Liver (tissue), 3 donors: ENCODE results near the gene ABCB1.

Source experiments
- EGR1 ChIP-seq, 2 donors: IDR thresholded peaks; 2 replicates each; pipeline ENCODE4 v1.6.1; 2016 to 2018; ENCODE audit warnings: antibody characterized with exemption in 2 of 2, low read depth in 2 of 2
- FOXA1 ChIP-seq: IDR thresholded peaks from 2 replicates; pipeline ENCODE4 v1.6.1; 2016; ENCODE audit warnings: antibody characterized with exemption
- FOXA2 ChIP-seq: IDR thresholded peaks from 2 replicates; pipeline ENCODE4 v1.6.1; 2016; ENCODE audit warnings: antibody characterized with exemption
- GABPA ChIP-seq, 2 donors: IDR thresholded peaks in 1 of 2; conservative IDR thresholded peaks in 1 of 2; 2 replicates each; pipeline ENCODE4 v1.6.1; 2016; ENCODE audit warnings: antibody characterized with exemption in 2 of 2, mild to moderate bottlenecking in 1 of 2, moderate library complexity in 1 of 2
- HNF4A ChIP-seq, 2 donors: conservative IDR thresholded peaks; 2 replicates each; pipeline ENCODE4 v1.6.1; 2016; ENCODE audit warnings: antibody characterized with exemption in 2 of 2, mild to moderate bottlenecking in 2 of 2
- JUND ChIP-seq, 2 donors: IDR thresholded peaks; 2 replicates each; pipeline ENCODE4 v1.6.1; 2016; ENCODE audit warnings: antibody characterized with exemption in 2 of 2
- MAX ChIP-seq: IDR thresholded peaks from 2 replicates; pipeline ENCODE4 v1.6.1; 2016; ENCODE audit warnings: antibody characterized with exemption
- RAD21 ChIP-seq, 2 donors: IDR thresholded peaks; 2 replicates each; pipeline ENCODE4 v1.6.1; 2016; ENCODE audit warnings: antibody characterized with exemption in 2 of 2, mild to moderate bottlenecking in 2 of 2
- RXRA ChIP-seq, 2 donors: IDR thresholded peaks; 2 replicates each; pipeline ENCODE4 v1.6.1; 2017 to 2018; ENCODE audit warnings: antibody characterized with exemption in 2 of 2, mild to moderate bottlenecking in 1 of 2
- SP1 ChIP-seq: IDR thresholded peaks from 2 replicates; pipeline ENCODE4 v1.6.1; 2018; ENCODE audit warnings: antibody characterized with exemption, mild to moderate bottlenecking
- TAF1 ChIP-seq: conservative IDR thresholded peaks from 2 replicates; pipeline ENCODE4 v1.6.1; 2016; ENCODE audit warnings: antibody characterized with exemption, mild to moderate bottlenecking
- YY1 ChIP-seq: IDR thresholded peaks from 2 replicates; pipeline ENCODE4 v1.6.1; 2016; ENCODE audit warnings: antibody characterized with exemption, mild to moderate bottlenecking
- TF ChIP-seq, protein P1 (sequence below): fragments of 150-350 bp; IDR thresholded peaks from 2 replicates; pipeline ENCODE4 v1.5.1; 2017; ENCODE audit warnings: improper control_type of control experiment, low read depth, low read length; ENCODE audit not compliant: missing input control
- TF ChIP-seq, protein P2 (sequence below): IDR thresholded peaks from 2 replicates; pipeline ENCODE4 v1.6.1; 2016; ENCODE audit warnings: antibody characterized with exemption, mild to moderate bottlenecking
- donor health status: healthy.
- donor health status: healthy.

DNA sequence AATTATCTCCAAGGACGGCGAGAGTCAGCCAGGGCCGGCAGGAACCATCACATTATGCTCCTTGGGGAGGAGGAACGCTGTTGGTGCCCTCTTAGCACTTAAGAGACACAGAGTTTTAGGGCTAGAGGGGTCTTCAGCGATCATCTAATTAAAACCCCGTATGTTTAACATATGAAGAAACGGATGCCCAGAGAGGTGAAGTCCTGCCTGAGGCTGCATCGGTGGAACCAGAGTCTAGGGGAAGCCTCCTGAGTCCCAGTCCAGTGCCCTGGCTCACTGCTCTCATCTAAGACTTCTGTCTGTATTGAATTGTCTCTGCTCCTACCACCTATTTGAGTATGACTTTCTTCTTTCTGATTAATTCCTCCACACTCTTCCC is 124.5 kb downstream of the ABCB1 start:
- TF ChIP-seq, protein P1, sequence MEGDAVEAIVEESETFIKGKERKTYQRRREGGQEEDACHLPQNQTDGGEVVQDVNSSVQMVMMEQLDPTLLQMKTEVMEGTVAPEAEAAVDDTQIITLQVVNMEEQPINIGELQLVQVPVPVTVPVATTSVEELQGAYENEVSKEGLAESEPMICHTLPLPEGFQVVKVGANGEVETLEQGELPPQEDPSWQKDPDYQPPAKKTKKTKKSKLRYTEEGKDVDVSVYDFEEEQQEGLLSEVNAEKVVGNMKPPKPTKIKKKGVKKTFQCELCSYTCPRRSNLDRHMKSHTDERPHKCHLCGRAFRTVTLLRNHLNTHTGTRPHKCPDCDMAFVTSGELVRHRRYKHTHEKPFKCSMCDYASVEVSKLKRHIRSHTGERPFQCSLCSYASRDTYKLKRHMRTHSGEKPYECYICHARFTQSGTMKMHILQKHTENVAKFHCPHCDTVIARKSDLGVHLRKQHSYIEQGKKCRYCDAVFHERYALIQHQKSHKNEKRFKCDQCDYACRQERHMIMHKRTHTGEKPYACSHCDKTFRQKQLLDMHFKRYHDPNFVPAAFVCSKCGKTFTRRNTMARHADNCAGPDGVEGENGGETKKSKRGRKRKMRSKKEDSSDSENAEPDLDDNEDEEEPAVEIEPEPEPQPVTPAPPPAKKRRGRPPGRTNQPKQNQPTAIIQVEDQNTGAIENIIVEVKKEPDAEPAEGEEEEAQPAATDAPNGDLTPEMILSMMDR, result no peak
- TF ChIP-seq RAD21 (IDR thresholded peaks at IDR 0.05) (no peak), RXRA (IDR thresholded peaks at IDR 0.05) (no peak), FOXA2 (no peak), TAF1 (no peak), MAX (no peak), EGR1 (IDR thresholded peaks at IDR 0.05; ENCODE audit: low read depth in 2 of 2) (no peak), SP1 (no peak), GABPA (IDR thresholded peaks at IDR 0.05 in 1 of 2, conservative IDR thresholded peaks at IDR 0.05 in 1 of 2) (no peak), JUND (IDR thresholded peaks at IDR 0.05) (no peak), HNF4A (conservative IDR thresholded peaks at IDR 0.05) (no peak), YY1 (no peak), FOXA1 (no peak)
- TF ChIP-seq, protein P2, sequence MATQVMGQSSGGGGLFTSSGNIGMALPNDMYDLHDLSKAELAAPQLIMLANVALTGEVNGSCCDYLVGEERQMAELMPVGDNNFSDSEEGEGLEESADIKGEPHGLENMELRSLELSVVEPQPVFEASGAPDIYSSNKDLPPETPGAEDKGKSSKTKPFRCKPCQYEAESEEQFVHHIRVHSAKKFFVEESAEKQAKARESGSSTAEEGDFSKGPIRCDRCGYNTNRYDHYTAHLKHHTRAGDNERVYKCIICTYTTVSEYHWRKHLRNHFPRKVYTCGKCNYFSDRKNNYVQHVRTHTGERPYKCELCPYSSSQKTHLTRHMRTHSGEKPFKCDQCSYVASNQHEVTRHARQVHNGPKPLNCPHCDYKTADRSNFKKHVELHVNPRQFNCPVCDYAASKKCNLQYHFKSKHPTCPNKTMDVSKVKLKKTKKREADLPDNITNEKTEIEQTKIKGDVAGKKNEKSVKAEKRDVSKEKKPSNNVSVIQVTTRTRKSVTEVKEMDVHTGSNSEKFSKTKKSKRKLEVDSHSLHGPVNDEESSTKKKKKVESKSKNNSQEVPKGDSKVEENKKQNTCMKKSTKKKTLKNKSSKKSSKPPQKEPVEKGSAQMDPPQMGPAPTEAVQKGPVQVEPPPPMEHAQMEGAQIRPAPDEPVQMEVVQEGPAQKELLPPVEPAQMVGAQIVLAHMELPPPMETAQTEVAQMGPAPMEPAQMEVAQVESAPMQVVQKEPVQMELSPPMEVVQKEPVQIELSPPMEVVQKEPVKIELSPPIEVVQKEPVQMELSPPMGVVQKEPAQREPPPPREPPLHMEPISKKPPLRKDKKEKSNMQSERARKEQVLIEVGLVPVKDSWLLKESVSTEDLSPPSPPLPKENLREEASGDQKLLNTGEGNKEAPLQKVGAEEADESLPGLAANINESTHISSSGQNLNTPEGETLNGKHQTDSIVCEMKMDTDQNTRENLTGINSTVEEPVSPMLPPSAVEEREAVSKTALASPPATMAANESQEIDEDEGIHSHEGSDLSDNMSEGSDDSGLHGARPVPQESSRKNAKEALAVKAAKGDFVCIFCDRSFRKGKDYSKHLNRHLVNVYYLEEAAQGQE, result no peak
